IMR-90 (cell line): ENCODE data around the gene ARMCX5.

Source experiments
- CHD1 ChIP-seq: IDR thresholded peaks from 2 replicates; pipeline ENCODE4 v1.6.1; 2012; ENCODE audit warnings: low read depth, low read length, improper control_type of control experiment
- CTCF ChIP-seq: conservative IDR thresholded peaks from 2 replicates; pipeline ENCODE4 v1.5.1; 2012; ENCODE audit warnings: mild to moderate bottlenecking, low read depth, low read length, improper control_type of control experiment
- ELK1 ChIP-seq: fragments of 150-350 bp; IDR thresholded peaks from 2 replicates; pipeline ENCODE4 v1.6.1; 2016; ENCODE audit warnings: low read depth, mild to moderate bottlenecking, low read length, moderate library complexity, borderline replicate concordance
- NFE2L2 ChIP-seq: fragments of 150-350 bp; IDR thresholded peaks from 2 replicates; pipeline ENCODE4 v1.6.1; 2016; ENCODE audit warnings: low read depth, mild to moderate bottlenecking, low read length
- POLR2A ChIP-seq: IDR thresholded peaks from 2 replicates; pipeline ENCODE4 v1.6.1; 2012; ENCODE audit warnings: mild to moderate bottlenecking, low read depth, low read length
- SMC3 ChIP-seq: fragments of 150-350 bp; IDR thresholded peaks from 2 replicates; pipeline ENCODE4 v1.6.1; 2016; ENCODE audit warnings: low read depth, mild to moderate bottlenecking, antibody characterized with exemption, low read length, moderate library complexity

GRCh38 chrX:102593367-102593766 lies 5.9 kb upstream of the ARMCX5 start:
- TF ChIP-seq ELK1: no peak
- no peak for TF ChIP-seq CTCF
- TF ChIP-seq POLR2A: no peak
- no peak for TF ChIP-seq CHD1
- TF ChIP-seq NFE2L2: no peak
- TF ChIP-seq SMC3: no peak
